ENCODE data around the gene PHIP. TPM values are rescaled to one million over a fixed set of nuclear protein-coding genes. Genes with fewer than 3 reads are reported as not detected.

PHIP gene
- total RNA-seq, 2 donors from 2014 or later, result 14.6 to 17.1 TPM

DNA sequence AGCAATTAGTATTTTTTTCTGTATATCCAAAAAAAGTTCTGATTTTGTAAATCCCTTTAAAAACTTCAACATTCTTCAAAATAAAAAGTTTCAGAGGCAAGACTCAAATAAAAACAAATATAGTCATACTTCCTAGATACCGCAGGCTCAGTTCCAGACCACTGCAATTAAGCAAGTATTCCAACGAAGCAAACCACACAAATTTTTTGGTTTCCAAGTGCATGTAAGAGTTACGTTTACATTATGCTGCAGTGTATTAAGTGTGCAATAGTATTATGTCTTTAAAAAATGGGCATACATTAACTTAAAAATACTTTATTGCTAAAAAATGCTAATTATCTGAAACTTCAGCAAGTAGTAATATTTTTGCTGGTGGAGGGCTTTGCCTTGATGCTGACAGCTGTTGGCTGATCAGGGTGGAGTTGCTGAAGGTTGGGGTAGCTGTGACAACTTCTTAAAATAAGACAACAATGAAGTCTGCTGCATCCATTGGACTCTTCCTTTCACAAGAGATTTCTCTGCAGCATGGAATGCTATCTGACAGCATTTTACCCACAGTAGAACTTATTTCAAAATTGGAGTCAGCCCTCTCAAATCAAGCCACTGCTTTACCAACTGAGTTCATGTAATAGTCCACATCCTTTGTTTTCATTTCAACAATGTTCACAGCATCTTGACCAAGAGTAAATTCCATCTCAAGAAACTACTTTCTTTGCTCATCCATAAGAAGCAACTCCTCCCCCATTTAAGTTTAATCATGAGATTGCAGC, 46.0 kb downstream of the PHIP start:
- no peak for DNase-seq
- intact Hi-C loops (cut with DNase I), result no loop called here
- ATAC-seq, result peak in 1 of 2 donors; percentile 30

DNA sequence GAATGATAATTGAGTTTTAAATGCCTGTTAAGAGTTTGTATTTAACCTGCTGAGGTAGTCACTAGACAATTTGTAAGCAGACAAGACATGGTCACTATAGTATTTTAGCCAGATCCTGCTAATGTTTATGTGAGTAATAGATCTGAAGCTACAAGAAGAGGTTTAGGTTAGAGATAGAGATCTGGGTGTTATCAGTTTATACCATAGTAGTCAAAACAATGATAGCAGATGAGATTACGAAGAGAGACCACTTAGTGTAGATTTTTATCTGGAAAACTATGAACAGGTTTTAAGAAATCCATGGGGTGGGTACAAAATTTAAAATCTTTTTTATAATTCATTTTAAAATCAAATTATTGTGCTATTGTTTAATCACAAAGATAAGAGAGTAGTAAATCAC, 47.5 kb downstream of the PHIP start:
- intact Hi-C loops (cut with DNase I), result no loop called here
- no peak for DNase-seq
- ATAC-seq, result no peak

DNA sequence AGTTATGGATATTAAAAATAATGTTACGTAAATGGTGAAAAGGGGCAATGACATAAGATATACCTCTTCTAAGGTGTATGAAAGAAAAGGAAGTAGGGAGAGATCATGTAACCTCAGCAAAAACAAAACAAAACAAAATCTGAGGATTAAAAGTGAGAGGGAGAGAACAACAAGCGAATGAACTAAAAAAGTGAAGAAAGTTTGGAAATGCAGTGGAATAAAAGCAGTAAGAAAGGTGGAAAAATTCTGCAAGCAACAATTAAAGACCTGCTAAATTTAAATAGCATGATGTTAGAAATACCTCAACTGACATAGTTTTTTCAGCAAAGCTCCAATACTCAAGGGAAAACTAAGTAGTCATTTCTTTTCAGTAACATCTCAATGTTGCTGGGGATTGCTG, 48.0 kb downstream of the PHIP start:
- DNase-seq, result no peak
- intact Hi-C loops (cut with DNase I), result no loop called here
- ATAC-seq, result no peak

DNA sequence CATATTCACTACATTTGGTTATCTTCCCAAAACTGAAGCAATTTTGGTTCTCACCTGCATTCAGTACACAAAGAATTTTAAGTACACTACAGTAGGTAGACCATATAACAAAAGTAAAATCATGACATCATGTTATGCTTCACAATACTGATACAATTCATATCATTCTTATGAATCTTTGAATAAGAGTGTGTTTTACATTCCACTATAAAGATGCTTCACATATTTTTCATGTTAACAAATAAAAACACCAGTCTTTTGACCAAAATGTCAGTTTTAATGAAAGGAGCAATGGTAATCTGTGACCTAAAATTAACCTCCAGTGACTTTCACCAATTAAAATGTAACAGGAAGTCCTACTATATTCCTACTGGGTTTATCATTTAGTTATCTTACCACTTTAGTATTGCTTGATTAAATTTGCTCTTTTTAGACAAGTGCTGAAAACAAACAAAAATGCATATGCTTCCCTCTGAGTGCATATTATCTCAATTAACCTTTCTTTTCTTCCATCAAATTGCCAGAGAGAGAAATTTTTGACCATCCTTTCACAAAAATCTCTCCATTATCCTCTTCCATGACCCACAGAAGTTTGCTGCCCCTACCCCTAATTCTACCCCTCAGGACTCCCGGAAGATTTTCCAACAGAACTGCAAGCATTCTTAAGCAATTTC, 49.3 kb downstream of the PHIP start:
- intact Hi-C loops (cut with DNase I), result no loop called here
- ATAC-seq, result no peak

DNA sequence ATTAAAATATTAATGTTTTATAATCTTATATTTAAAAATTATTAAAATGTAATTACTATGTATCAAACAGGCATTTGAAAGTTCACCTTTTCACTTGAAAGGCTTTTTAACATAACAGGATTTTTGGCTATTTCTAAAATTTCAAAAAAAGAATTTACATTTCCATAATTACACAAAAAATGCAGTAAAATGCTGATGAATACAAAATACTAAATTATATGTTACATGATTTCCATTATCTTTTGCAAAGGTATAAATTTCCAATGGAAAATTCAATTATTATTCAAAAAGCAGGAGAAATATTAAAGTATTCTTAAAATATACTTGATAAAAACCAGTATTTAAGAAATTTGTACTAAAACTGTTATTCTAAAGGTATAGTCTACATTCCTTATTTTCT, 66.1 kb downstream of the PHIP start:
- intact Hi-C loops (cut with DNase I), result no loop called here
- no peak for ATAC-seq
- no peak for DNase-seq

More for the DNA sequence above, 49.3 kb downstream of the PHIP start:
- DNase-seq, result no peak

DNA sequence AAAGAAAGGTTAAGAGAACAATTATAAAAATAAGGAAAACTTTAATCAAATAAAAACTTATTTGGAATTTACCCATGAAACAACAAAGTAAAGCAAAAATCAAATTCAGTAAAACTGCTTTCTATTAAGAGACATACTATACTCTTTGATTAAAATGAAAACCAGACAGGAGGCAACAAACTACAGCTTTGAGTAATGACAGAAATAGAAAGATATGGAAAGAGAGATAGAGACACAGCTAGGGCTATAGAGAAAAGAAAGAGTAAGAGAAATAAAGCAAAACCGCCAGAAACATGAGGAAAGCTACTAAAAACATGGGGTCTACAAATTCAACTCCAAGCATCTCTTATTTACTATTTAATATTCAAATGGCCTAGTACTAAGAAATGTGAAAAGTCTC, 67.6 kb downstream of the PHIP start:
- DNase-seq, result no peak

DNA sequence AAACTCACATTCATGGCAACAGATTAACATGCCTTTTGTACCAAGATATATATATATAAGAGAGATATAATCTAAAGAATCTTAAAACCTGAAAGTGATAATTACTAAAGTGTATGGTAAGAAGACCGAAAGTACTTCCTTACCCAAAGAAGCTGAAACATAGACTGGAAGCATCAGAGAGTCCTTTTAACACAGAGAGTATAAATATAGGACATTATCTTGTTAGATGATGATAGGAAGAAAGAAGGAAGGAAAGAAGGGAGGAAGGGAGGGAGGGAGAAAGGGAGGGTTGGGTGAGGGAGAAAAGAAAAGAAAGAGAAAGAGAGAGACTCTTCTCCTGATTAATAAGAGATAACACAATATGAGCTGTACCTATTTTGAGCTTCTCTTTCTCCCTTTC, 68.2 kb downstream of the PHIP start:
- intact Hi-C loops (cut with DNase I), result no loop called here
- DNase-seq, result no peak
- ATAC-seq, result no peak

More for the DNA sequence above, 67.6 kb downstream of the PHIP start:
- ATAC-seq, result no peak
- intact Hi-C loops (cut with DNase I), result no loop called here

DNA sequence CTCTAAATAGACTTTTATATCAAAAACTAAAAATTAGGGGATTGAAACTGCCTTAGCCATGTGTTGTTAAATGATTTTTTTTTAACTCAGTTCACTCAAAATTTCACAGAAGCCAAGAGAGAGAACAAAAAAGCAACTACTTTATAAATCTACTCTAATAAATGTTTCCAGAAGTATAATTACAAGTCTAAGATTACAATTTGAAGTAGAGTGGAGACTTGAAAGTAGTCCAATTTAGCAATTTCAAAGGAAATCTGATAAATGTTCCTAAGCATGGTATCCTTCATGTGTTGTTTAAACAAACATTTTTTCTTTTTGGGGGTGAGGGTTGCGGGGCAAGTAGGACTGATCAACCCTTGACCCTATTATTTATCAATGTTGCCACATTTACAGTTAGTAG, 72.6 kb downstream of the PHIP start:
- intact Hi-C loops (cut with DNase I), result no loop called here
- DNase-seq (no peak), ATAC-seq (no peak)

DNA sequence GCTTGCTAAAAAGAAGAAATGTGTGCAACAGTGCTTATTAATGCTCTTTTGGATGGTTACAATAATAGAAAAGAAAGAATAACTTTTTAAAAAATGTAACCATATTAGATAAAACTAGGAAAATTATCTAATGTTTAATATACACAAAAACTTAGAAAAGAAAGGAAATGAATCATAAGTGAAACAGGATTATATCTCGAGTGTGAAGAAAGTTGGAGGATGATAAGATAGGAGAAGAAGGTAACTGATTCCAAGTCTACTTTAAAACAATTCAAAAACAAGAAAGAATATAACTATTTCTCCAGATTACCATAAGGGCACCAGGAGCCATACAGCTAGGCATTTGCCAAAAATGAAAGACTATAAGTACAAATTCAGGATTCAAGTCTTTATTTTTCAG, 73.0 kb downstream of the PHIP start:
- ATAC-seq (no peak), DNase-seq (no peak)
- intact Hi-C loops (cut with DNase I), result no loop called here

DNA sequence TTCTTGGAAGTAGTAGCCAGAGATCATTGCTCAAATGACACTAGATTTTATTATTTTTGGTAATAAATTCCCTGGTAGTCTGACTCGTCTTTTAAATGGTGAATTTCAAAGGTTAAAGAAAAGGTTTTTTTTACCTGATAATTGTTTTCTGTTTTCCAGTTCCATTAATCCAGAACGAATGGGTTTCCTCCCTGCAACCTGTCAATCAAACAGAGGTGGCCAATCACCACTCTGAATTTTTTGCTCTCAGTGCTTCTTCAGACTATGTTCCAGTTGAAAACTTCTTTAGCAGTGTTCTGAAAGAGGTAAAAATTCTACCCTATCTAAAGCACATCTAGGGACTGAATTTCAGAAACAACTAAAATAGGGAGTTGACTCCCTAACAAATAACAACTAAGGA, 73.8 kb downstream of the PHIP start:
- intact Hi-C loops (cut with DNase I), result no loop called here
- DNase-seq (no peak), ATAC-seq (no peak)

DNA sequence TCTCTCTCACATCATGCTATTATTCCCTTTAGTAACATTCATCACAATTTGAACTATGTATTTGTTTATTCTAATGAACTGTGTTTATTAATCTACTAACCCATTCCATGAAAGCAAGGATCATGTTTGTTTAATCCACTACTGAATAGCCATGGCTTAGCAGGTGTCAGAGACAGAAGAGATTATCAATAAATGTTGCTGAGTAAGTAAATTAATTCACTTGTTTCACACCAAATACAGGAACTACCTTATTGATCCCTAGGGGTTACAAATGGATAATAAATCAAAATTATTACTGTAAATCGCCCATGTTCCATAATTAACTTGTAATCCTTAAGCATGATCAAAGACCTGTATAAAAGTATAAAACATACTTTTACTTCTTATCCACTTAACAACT, 76.6 kb downstream of the PHIP start:
- no peak for DNase-seq
- intact Hi-C loops (cut with DNase I), result no loop called here
- no peak for ATAC-seq

DNA sequence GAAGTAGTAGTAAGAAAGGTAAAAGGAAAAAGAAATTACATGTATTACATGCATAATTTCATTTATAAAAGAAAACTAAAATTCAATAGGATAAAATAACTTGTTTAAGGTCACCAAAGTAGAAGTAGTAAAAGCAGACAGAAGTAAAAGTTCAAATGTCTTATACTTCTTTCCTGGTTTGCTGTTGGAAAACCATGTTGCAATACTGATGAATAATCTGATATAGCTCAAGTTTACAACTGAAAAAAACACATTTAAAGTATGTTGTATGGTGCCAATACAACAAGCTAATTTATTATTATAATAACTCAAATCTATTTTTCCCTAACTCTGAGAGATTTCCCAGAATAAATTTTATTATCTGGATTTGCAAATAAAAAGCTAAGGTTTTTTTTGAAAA, 78.3 kb downstream of the PHIP start:
- intact Hi-C loops (cut with DNase I), result no loop called here
- no peak for ATAC-seq
- no peak for DNase-seq

DNA sequence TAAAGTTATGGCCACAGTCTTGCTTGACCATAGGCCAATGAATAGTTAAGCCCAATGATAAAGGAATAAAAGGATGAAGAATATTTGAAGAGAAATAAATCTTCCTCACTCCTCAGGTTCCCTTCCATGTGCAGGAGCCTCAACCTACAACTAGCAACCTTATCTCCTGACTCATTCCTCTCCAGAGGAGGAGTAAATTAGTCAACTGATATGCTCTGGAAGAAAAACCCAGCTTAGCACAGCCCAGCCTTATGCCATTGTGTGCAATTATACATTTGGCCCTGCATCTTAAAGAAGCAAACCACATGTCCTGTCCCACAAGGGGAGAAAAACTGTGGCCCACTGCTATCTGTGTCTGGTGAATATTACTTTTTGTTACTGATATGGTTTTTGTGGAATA, 82.1 kb downstream of the PHIP start:
- ATAC-seq, result peak in 1 of 2 donors; percentile 75
- intact Hi-C loops (cut with DNase I), result no loop called here
- DNase-seq, result no peak

DNA sequence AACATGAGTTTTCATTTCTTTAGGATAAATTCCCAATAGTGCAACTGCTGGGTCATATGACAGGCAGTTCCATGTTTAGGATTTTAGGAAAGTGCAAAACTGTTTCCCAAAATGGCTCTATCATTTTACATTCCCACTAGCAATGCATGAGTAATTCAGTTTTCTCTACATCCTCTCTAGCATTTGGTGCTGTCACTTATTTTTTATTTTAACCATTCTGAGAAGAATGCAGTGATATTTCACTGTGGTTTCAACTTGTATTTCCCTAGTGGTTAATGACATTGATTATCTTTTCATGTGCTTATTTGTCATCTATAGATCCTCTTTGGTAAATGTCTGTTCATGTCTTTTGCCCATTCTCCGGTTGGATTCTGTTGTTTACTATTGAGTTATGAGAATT, 82.7 kb downstream of the PHIP start:
- intact Hi-C loops (cut with DNase I), result no loop called here
- ATAC-seq (no peak), DNase-seq (no peak)

DNA sequence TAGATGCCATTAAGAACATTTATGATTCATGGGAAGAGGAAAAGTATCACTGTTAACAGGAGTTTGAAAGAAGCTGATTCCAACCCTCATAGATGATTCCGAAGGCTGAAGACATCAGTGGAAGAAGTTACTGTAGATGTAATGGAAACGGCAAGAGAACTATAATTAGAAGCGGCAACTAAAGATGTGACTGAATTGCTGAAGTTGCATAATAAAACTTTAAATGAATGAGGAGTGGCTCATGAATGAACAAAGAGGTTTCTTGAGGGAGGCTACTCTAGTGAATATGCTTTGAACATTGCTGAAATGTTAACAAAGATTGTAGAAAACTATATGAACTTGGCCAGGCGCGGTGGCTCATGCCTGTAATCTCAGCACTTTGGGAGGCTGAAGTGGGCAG, 84.1 kb downstream of the PHIP start:
- no peak for DNase-seq
- no peak for ATAC-seq

DNA sequence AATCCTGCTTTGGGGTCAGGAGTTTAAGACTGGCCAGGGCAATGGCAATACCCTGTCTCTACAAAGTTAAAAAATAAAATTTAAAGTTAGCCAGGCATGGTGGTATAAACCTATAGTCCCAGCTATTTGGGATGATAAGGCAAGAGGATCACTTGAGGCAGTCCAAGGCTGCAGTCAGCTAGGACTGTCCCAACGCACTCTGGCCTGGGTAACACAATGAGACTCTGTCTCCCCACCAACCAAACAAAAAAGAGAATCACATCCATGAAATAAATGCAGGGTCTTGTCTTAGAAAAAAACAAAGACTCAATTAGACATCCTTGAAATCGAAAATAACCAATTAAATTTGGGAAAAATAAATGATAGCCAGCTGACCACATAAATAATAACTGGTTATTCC, 88.9 kb downstream of the PHIP start:
- DNase-seq, result no peak
- ATAC-seq, result no peak
- intact Hi-C loops (cut with DNase I), result no loop called here

More for the DNA sequence above, 84.1 kb downstream of the PHIP start:
- intact Hi-C loops (cut with DNase I), result no loop called here

DNA sequence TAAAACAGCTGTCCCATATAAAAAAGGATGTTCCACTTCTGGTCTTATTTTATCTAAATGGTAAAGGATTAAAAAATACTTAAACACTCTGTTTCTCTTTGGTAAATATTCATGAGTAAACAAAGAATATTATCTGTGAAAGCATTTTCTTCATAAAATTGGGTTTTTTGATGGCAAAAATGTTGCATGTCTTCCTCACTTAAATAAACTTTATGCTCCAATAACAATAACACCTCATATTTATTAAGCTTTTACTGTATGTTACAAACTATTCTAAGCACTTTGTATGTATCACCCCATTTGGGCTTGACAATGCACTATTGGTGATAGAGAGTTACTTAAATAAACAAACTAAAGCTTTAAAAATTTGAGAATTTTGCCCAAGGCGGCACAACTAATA, 91.9 kb downstream of the PHIP start:
- intact Hi-C loops (cut with DNase I), result no loop called here
- no peak for ATAC-seq
- no peak for DNase-seq

DNA sequence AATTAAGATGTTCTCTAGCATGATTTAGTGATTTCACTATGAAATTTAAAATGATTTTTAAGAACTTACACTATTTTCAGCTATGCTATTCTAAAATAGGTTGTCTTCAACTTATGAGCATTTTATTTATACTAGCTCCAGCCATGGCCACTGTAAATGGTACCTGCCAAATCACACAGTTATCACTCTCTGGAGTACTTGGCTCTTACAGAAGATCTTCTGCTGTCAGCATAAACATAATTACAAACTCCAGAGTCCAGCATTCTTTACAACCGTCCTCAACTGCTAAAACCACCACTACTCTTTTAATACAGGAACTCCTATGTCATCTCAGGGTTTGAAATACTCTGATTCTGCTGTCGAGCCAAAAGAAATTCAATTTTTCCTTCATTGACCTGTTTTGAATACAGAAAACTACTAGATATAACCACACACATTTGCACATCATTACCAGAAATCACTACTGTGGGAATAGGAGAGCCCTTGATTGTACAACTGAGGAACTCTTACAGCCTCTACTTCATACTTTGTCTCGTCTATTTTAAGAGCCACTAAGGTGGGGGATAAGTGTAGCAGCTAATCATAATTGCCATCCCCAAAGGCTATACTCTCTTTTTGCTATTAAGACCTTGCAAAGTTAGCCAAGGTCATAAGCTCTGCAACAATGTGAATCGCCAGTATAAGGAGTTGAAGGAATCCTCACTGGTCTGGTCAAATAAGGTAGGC, 93.7 kb downstream of the PHIP start:
- DNase-seq (no peak), ATAC-seq (peak; percentile 74 to 91)
- intact Hi-C loops (cut with DNase I), result no loop called here

DNA sequence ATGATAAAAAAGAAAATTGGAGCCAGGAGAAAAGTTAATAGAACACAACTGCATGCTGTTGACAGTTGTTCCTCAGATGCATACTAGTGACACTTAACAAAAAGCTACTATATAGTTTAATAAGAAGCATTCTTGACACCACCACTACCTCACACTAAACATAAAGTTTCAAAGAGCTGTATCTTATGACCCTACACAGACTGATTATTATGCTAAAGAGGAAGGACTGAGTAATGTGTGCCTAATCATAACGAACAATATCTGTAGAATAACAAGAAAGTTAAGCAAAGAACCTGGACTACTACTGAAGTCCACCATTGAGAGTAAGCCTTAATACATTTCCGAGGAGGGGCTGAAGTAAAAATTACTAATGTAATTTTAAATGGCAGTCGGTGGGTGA, 110.9 kb downstream of the PHIP start:
- no peak for ATAC-seq
- no peak for DNase-seq
- intact Hi-C loops (cut with DNase I), result no loop called here

DNA sequence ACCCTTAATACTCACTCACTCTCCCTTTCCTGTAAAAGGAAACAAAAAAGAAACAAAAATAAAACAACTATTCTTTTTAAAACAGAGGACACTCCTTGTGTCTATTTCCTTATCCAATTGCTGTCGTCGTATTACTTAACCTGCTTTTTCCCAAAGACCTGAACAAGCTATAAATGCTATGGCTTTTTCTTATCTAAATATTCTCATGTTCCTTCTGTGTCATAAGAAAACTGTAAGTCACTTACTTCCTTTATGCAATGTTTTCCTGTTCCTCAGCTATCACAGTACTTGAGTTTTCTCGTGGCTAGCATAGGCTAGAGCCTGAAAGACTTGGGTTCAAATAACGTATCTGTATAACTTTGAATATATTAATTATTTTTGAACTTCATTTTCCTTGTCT, 111.5 kb downstream of the PHIP start:
- DNase-seq, result no peak
- intact Hi-C loops (cut with DNase I), result no loop called here
- ATAC-seq, result no peak

DNA sequence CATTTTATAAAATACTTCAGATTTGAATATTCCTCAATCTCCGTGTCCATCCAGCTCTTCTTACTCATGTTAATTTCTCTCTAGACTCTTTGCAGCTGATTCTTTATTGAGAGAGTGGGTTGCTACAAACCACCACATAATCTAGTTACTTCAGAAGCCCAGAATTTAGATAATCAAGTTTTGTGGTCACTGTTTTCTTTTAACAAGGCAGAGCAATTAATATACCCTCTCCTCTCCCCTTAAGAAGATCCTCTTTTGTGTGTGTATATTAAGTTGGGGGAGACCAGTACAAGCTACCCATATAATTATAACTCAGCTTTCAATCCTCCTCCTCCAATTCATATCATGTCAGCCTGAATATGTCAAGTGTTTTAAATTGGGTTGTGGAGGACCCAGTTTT, 115.6 kb downstream of the PHIP start:
- DNase-seq, result no peak
- intact Hi-C loops (cut with DNase I), result no loop called here
- no peak for ATAC-seq
